ENCODE results near the gene CD8B. TPM values are rescaled to one million over a fixed set of nuclear protein-coding genes. Genes with fewer than 3 reads are reported as not detected.

Gene CD8B
- total and polyA plus RNA-seq, 7 donors: 0.71 to 11.6 (median 1.2) TPM; not detected in 2

- Histone ChIP-seq H3K9me3 (peaks cover 0 to 4% (median 0%) of the 10 kb centered on the region in 4 donors), H3K27ac (no peak overlapping the region), H3K4me3 (no peak overlapping the region), H3K27me3 (peaks cover 0 to 13% (median 8%) of the 10 kb centered on the region in 3 donors), H3K4me1 (no peaks in the 10 kb centered on the region), H3K36me3 (no peaks in the 10 kb centered on the region)
- TF ChIP-seq POLR2AphosphoS5 (IDR thresholded peaks at IDR 0.05) (no peak), CTCF (IDR thresholded peaks at IDR 0.05) (no peak), POLR2A (IDR thresholded peaks at IDR 0.05) (no peak), EP300 (IDR thresholded peaks at IDR 0.05) (no peak)
- intact Hi-C loops (cut with DNase I): no loop called here
- WGBS, 2 donors: 55 to 61% methylated on average over 2 of the region's 2 CpGs
- DNase-seq: no peak
These were observed 42.7 kb downstream of the CD8B start for GRCh38 chr2:86818957-86819356.

- Histone ChIP-seq H3K27ac (no peak overlapping the region), H3K9me3 (peaks cover 0 to 4% (median 0%) of the 10 kb centered on the region in 4 donors), H3K4me3 (no peak overlapping the region), H3K27me3 (peaks cover 6 to 18% (median 8%) of the 10 kb centered on the region in 3 donors), H3K36me3 (no peaks in the 10 kb centered on the region), H3K4me1 (no peaks in the 10 kb centered on the region)
- intact Hi-C loops (cut with DNase I): no loop called here
- WGBS, 2 donors: 20 to 68% methylated on average over 4 of the region's 4 CpGs
- DNase-seq: no peak
- TF ChIP-seq CTCF (IDR thresholded peaks at IDR 0.05) (no peak), POLR2AphosphoS5 (IDR thresholded peaks at IDR 0.05) (no peak), POLR2A (IDR thresholded peaks at IDR 0.05) (no peak), EP300 (IDR thresholded peaks at IDR 0.05) (no peak)
These were observed 43.4 kb downstream of the CD8B start for GRCh38 chr2:86818114-86818801.

- no peaks in the 10 kb centered on the region for H3K36me3 ChIP-seq
- H3K4me1 ChIP-seq: no peaks in the 10 kb centered on the region
- no peak for TF ChIP-seq POLR2A (IDR thresholded peaks at IDR 0.05)
- TF ChIP-seq EP300 (IDR thresholded peaks at IDR 0.05): no peak
- no peaks in the 10 kb centered on the region for H3K9me3 ChIP-seq
- no peak for DNase-seq
- intact Hi-C loops (cut with DNase I): no loop called here
- no peak overlapping the region for H3K27ac ChIP-seq
- 55 to 58% methylated on average over 1 of the region's 1 CpG for WGBS, 2 donors
- no peak overlapping the region for H3K4me3 ChIP-seq
- H3K27me3 ChIP-seq: peaks cover 6 to 42% (median 17%) of the 10 kb centered on the region in 3 donors
These were observed 46.1 kb downstream of the CD8B start for GRCh38 chr2:86815611-86816010.

GRCh38 chr2:86809481-86810121, 52.1 kb downstream of the CD8B start:
- WGBS, 2 donors: 17 to 45% methylated on average over 43 of the region's 43 CpGs
- Histone ChIP-seq H3K4me1 (peaks cover 0 to 28% (median 20%) of the 10 kb centered on the region in 4 donors), H3K9me3 (no peaks in the 10 kb centered on the region), H3K36me3 (no peaks in the 10 kb centered on the region), H3K4me3 (no peak overlapping the region), H3K27ac (no peak overlapping the region), H3K27me3 (peaks cover 17 to 67% (median 34%) of the 10 kb centered on the region in 3 donors)
- TF ChIP-seq CTCF (IDR thresholded peaks at IDR 0.05) (no peak), POLR2A (IDR thresholded peaks at IDR 0.05) (no peak), POLR2AphosphoS5 (IDR thresholded peaks at IDR 0.05) (no peak), EP300 (IDR thresholded peaks at IDR 0.05) (no peak)
- intact Hi-C loops (cut with DNase I): no loop called here
- DNase-seq: no peak

GRCh38 chr2:86808315-86809161, 53.1 kb downstream of the CD8B start:
- Histone ChIP-seq H3K36me3 (no peaks in the 10 kb centered on the region), H3K4me1 (peaks cover 0 to 28% (median 20%) of the 10 kb centered on the region in 4 donors), H3K4me3 (peak overlapping the region; percentile 2 to 44 (median 32)), H3K9me3 (no peaks in the 10 kb centered on the region), H3K27ac (no peak overlapping the region), H3K27me3 (peaks cover 13 to 57% (median 30%) of the 10 kb centered on the region in 3 donors)
- peak; percentile 91 for DNase-seq
- TF ChIP-seq EP300 (IDR thresholded peaks at IDR 0.05): no peak
- TF ChIP-seq POLR2A (IDR thresholded peaks at IDR 0.05): no peak
- TF ChIP-seq CTCF (IDR thresholded peaks at IDR 0.05): peak; percentile 85 to 88 (median 86)
- TF ChIP-seq POLR2AphosphoS5 (IDR thresholded peaks at IDR 0.05): peak in 1 of 4 donors; percentile 16
- WGBS, 2 donors: 7 to 12% methylated on average over 36 of the region's 36 CpGs
- intact Hi-C loops (cut with DNase I): no loop called here

All from sigmoid colon (tissue), 7 donors.